Panc1 (cell line): ENCODE measurements around the gene TNIP1. TPM values are rescaled to one million over a fixed set of nuclear protein-coding genes. Genes with fewer than 3 reads are reported as not detected.

Source experiments
- ATAC-seq: fragments of 200-7000 bp; cut with Tn5 transposase; 2 replicates; pipeline ENCODE4 v1.9.1; 2020; ENCODE audit warnings: mild to moderate bottlenecking, moderate library complexity
- BruUV-seq: library from RNA; stranded (reverse); fragments of 400-500 nt; replicated peaks from 2 replicates; lab custom pipeline; 2021; lab: Mats Ljungman, UMichigan
- CTCF ChIA-PET: fragments of 300-600 bp; sonication (Branson Sonifier 250); formaldehyde crosslinking; loops from one replicate; lab custom pipeline; 2022; ENCODE audit warnings: antibody characterized with exemption; lab: Charles Lee
- POLR2A ChIA-PET: fragments of 300-600 bp; sonication (Branson Sonifier 250); formaldehyde crosslinking; loops from one replicate; lab custom pipeline; 2022; ENCODE audit warnings: antibody characterized with exemption; lab: Charles Lee
- DNase-seq: peaks from one replicate; pipeline ENCODE4 v3.0.0-alpha.2; 2010; ENCODE audit warnings: low read depth, low spot score
- H3K27ac ChIP-seq: 2 replicates; pipeline ENCODE4 v1.5.1; 2011; ENCODE audit warnings: mild to moderate bottlenecking, low read length, inconsistent platforms
- H3K27me3 ChIP-seq: fragments of 200-500 bp; sonication (Bioruptor generic); 2 replicates; pipeline ENCODE4 v1.6.0; 2014; ENCODE audit warnings: low read length, inconsistent platforms; ENCODE audit not compliant: control insufficient read depth, insufficient read depth
- H3K36me3 ChIP-seq: fragments of 200-500 bp; sonication (Bioruptor generic); 2 replicates; pipeline ENCODE4 v1.5.1; 2014; ENCODE audit warnings: inconsistent platforms, mild to moderate bottlenecking, low read length, moderate library complexity; ENCODE audit not compliant: control insufficient read depth, insufficient read depth
- H3K4me1 ChIP-seq: 2 replicates; pipeline ENCODE4 v1.5.1; 2011; ENCODE audit warnings: inconsistent platforms, mild to moderate bottlenecking, low read length, moderate library complexity; ENCODE audit not compliant: control insufficient read depth, insufficient read depth
- H3K4me3 ChIP-seq, 2 experiments: 2 replicates each; pipeline ENCODE4 v1.5.1; 2011 to 2012; ENCODE audit warnings: low read depth in 2 of 2, low read length in 2 of 2, mild to moderate bottlenecking in 2 of 2, inconsistent platforms in 1 of 2, moderate library complexity in 1 of 2
- H3K9me3 ChIP-seq: fragments of 200-500 bp; sonication (Bioruptor generic); 2 replicates; pipeline ENCODE4 v1.5.1; 2014; ENCODE audit warnings: low read depth, mild to moderate bottlenecking, inconsistent platforms, low read length, moderate library complexity; ENCODE audit not compliant: control insufficient read depth, insufficient read depth
- CTCF ChIP-seq: fragments of 450-650 bp; IDR thresholded peaks from 2 replicates; pipeline ENCODE4 v1.5.1; 2017; ENCODE audit warnings: mild to moderate bottlenecking
- POLR2AphosphoS5 ChIP-seq: IDR thresholded peaks from 2 replicates; pipeline ENCODE4 v1.6.1; 2012; ENCODE audit warnings: mild to moderate bottlenecking, low read depth, low read length, moderate library complexity
- REST ChIP-seq, 2 experiments: IDR thresholded peaks; 2 replicates each; pipeline ENCODE4 v1.6.1; 2011 to 2012; ENCODE audit warnings: low read depth in 2 of 2, control low read depth in 1 of 2, low read length in 1 of 2, mild to moderate bottlenecking in 1 of 2, moderate library complexity in 1 of 2; ENCODE audit not compliant: insufficient read depth in 1 of 2
- SIN3A ChIP-seq: IDR thresholded peaks from 2 replicates; pipeline ENCODE4 v1.6.1; 2012; ENCODE audit warnings: low read depth, mild to moderate bottlenecking, low read length, moderate library complexity, borderline replicate concordance; ENCODE audit not compliant: insufficient read depth
- TCF7L2 ChIP-seq: IDR thresholded peaks from 2 replicates; pipeline ENCODE4 v1.6.1; 2011; ENCODE audit warnings: mild to moderate bottlenecking, low read depth, low read length, inconsistent platforms
- in situ Hi-C: cut with HindIII; loops from 2 replicates; pipeline ENCODE4 v1.10.0; 2016; ENCODE audit warnings: low sequenced_read_pairs, low pct_unique_long_range_greater_than_20kb
- intact Hi-C: fragments of 100-400 bp; cut with micrococcal nuclease; formaldehyde crosslinking; loops from one replicate; pipeline ENCODE4 v1.10.0; 2022; ENCODE audit not compliant: unreplicated experiment
- total RNA-seq: library from RNA; stranded (reverse); gene quantifications from one replicate; pipeline ENCODE4 v1.2.1, GENCODE V29; 2021; ENCODE audit not compliant: unreplicated experiment

Gene TNIP1
- total RNA-seq, 1 experiment from 2014 or later: 81.9 TPM

GRCh38 chr5:151071848-151072629 lies 8.8 kb downstream of the TNIP1 start:
- in situ Hi-C loops (no loop called here), intact Hi-C loops (no loop called here)
- no peak for TF ChIP-seq TCF7L2
- no peak for TF ChIP-seq SIN3A
- H3K27ac ChIP-seq: no peak overlapping the region
- BruUV-seq: no TSS peak
- no peak overlapping the region for H3K4me3 ChIP-seq
- H3K9me3 ChIP-seq: no peaks in the 10 kb centered on the region
- H3K4me1 ChIP-seq: no peaks in the 10 kb centered on the region; the same call in 1 of the 2 replicates
- no peak for DNase-seq
- 0 out of 2 replicates have a peak, but pooled peaks have one; percentile 8 for ATAC-seq
- ChIA-PET CTCF (no interaction called here), POLR2A (interaction anchor here (0.6 kb wide), 1 partner anchor 387 kb away, joined by 7 read pairs; no protein-coding TSS in a partner anchor)
- no peaks in the 10 kb centered on the region for H3K36me3 ChIP-seq
- no peaks in the 10 kb centered on the region for H3K27me3 ChIP-seq

- ChIA-PET POLR2A (no interaction called here), CTCF (no interaction called here)
- H3K4me1 ChIP-seq: no peaks in the 10 kb centered on the region; the same call in 1 of the 2 replicates
- in situ Hi-C loops (no loop called here), intact Hi-C loops (no loop called here)
- DNase-seq (no peak), ATAC-seq (no peak)
- no peaks in the 10 kb centered on the region for H3K27me3 ChIP-seq
- no peak overlapping the region for H3K27ac ChIP-seq
- H3K9me3 ChIP-seq: no peaks in the 10 kb centered on the region
- BruUV-seq: no TSS peak
- H3K36me3 ChIP-seq: no peaks in the 10 kb centered on the region
- H3K4me3 ChIP-seq: no peak overlapping the region
- TF ChIP-seq CTCF: no peak
- TF ChIP-seq TCF7L2: no peak
- TF ChIP-seq REST (IDR thresholded peaks at IDR 0.05; ENCODE audit: insufficient read depth in 1 of 2, low read depth in 2 of 2, low read length in 1 of 2): no peak
- TF ChIP-seq SIN3A: no peak
- no peak for TF ChIP-seq POLR2AphosphoS5
Observed at GRCh38 chr5:151071021-151071420, 9.8 kb downstream of the TNIP1 start.

GRCh38 chr5:151070449-151070848 lies 10.4 kb downstream of the TNIP1 start:
- no peak for ATAC-seq
- in situ Hi-C loops (no loop called here), intact Hi-C loops (no loop called here)
- Histone ChIP-seq H3K36me3 (no peaks in the 10 kb centered on the region), H3K27me3 (no peaks in the 10 kb centered on the region), H3K9me3 (no peaks in the 10 kb centered on the region), H3K4me1 (no peaks in the 10 kb centered on the region), H3K4me3 (no peak overlapping the region), H3K27ac (no peak overlapping the region)
- DNase-seq: no peak
- TF ChIP-seq CTCF (no peak), POLR2AphosphoS5 (no peak), REST (IDR thresholded peaks at IDR 0.05; ENCODE audit: insufficient read depth in 1 of 2, low read depth in 2 of 2, low read length in 1 of 2) (no peak), TCF7L2 (no peak)
- no TSS peak for BruUV-seq
- ChIA-PET POLR2A (no interaction called here), CTCF (no interaction called here)
